ENCODE data around the gene SYT5. TPM values are rescaled to one million over a fixed set of nuclear protein-coding genes. Genes with fewer than 3 reads are reported as not detected.
"Not testable (repeated sequence)": the region's sequence is repeated elsewhere in the genome, so short reads cannot be mapped to it uniquely, and the experiment has no call there.

The SYT5 gene
- total and polyA plus RNA-seq, 7 experiments from 2014 or later, result 1.7 to 2.6 TPM; not detected in 5

DNA sequence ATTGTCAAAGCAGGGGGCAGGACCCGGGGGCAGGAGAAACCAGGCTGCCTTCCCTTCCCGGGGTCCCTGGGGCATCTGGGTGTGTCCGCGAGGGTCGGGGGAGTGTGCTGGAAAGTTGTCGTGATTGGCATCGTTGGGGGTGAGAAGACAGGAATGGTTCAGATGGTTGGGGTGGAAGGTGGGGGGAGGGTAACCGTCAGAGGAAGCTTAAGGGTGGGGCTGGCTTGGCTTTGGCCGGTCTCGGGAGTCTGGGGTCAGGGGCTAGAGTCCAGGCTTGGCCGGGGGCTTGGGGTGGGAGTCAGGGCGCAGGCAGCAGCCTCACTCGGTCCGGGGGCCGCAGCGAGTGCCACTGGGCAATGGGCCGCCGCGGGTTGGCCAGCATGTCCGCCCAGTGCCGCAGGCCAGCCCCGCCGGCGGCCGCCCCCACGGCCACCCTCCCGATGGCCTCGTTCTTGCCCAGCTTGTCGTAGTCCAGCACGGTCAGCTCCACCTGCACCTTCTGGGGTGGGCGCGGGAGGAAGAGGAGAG lies 6.8 kb downstream of the SYT5 start:
- H3K4me3 ChIP-seq (ENCODE audit: low read length), result peak overlapping the region; percentile 33
- H3K9me3 ChIP-seq (ENCODE audit: control insufficient read depth in 2 of 3, low read length in 3 of 3), result no peaks in the 10 kb centered on the region
- H3K4me1 Mint-ChIP-seq, result peaks cover 5 to 27% (median 20%) of the 10 kb centered on the region in 7 donors
- H3K27ac ChIP-seq (ENCODE audit: low read depth, low read length), result no peak overlapping the region
- H3K27me3 Mint-ChIP-seq, result peaks cover 74 to 85% (median 80%) of the 10 kb centered on the region in 5 donors
- H3K27ac Mint-ChIP-seq, result no peak overlapping the region
- intact Hi-C loops (cut with micrococcal nuclease), result no loop called here
- peak overlapping the region; percentile 42 to 82 (median 63) for H3K4me3 Mint-ChIP-seq
- H3K4me1 ChIP-seq (ENCODE audit: control insufficient read depth in 2 of 2, insufficient read depth in 2 of 2, low read length in 2 of 2), result peaks cover 9 to 18% of the 10 kb centered on the region in 2 donors
- no peak for ATAC-seq
- CTCF ChIA-PET, result no interaction called here
- no peaks in the 10 kb centered on the region for H3K36me3 ChIP-seq (ENCODE audit: control insufficient read depth in 2 of 3, insufficient read depth in 3 of 3, low read length in 3 of 3)
- no peak for DNase-seq
- peaks cover 4 to 44% of the 10 kb centered on the region in 2 donors for H3K27me3 ChIP-seq (ENCODE audit: control insufficient read depth in 2 of 2, insufficient read depth in 2 of 2, low read length in 2 of 2)
- POLR2A ChIA-PET, result interaction anchor here (0.6 kb wide), 1 partner anchor 118 kb away, joined by 3 read pairs; no protein-coding TSS in a partner anchor
- H3K9me3 Mint-ChIP-seq, result peaks cover 0 to 12% (median 5%) of the 10 kb centered on the region in 11 donors
- H3K36me3 Mint-ChIP-seq, result peaks cover 0 to 4% (median 0%) of the 10 kb centered on the region in 5 donors

DNA sequence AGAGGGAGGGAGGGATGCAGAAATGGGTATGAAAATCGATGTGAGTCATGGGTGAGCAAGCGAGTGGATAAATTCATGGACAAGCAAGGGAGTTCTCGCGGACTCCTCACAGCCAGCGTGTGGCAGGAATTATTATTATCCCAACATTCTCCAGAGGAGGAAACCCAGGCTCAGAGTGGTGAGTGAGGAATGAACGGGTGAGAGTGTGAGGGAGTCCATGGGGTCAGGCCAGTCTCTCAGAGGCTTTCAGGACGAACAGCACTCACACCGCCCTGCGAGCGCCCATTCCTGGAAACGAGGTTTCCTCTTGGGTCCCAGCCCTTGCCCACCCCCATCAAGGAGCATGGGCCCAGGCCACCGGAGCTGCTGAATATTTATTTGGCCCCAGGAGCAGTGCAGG lies 7.3 kb downstream of the SYT5 start:
- DNase-seq (no peak), ATAC-seq (no peak)
- Histone ChIP-seq H3K4me1 (ENCODE audit: control insufficient read depth in 2 of 2, insufficient read depth in 2 of 2, low read length in 2 of 2) (peaks cover 9 to 17% of the 10 kb centered on the region in 2 donors), H3K36me3 (ENCODE audit: control insufficient read depth in 2 of 3, insufficient read depth in 3 of 3, low read length in 3 of 3) (no peaks in the 10 kb centered on the region), H3K27ac (ENCODE audit: low read depth, low read length) (no peak overlapping the region), H3K9me3 (ENCODE audit: control insufficient read depth in 2 of 3, low read length in 3 of 3) (no peaks in the 10 kb centered on the region), H3K27me3 (ENCODE audit: control insufficient read depth in 2 of 2, insufficient read depth in 2 of 2, low read length in 2 of 2) (peaks cover 2 to 46% of the 10 kb centered on the region in 2 donors), H3K4me3 (ENCODE audit: low read length) (no peak overlapping the region)
- Mint-ChIP-seq H3K4me3 (peak overlapping the region; percentile 25 to 82 (median 62)), H3K27me3 (peaks cover 74 to 83% (median 76%) of the 10 kb centered on the region in 5 donors), H3K9me3 (peaks cover 0 to 10% (median 5%) of the 10 kb centered on the region in 11 donors), H3K4me1 (peaks cover 5 to 26% (median 19%) of the 10 kb centered on the region in 7 donors), H3K27ac (peak overlapping the region in 1 of 9 donors; percentile 8), H3K36me3 (peaks cover 0 to 4% (median 0%) of the 10 kb centered on the region in 5 donors)
- intact Hi-C loops (cut with micrococcal nuclease), result no loop called here
- ChIA-PET CTCF (no interaction called here), POLR2A (no interaction called here)

DNA sequence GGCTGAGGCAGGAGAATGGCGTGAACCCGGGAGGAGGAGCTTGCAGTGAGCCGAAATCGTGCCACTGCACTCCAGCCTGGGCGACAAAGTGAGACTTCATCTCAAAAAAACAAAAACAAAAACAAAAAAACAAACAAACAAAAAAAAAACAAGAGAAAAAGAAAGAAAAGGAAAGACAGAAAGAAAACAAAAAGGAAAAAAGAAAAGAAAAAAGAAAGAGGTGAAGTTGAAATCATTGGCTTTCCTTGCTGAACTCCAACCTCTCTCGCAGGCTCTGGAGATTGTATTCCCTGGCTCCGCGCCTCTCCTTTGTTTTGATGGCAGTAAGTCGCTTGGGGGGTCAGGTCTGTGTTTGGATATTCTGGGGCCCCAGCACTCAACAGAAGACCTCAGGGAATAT lies 7.8 kb downstream of the SYT5 start:
- H3K9me3 Mint-ChIP-seq; H3K4me3 ChIP-seq (ENCODE audit: low read length); ATAC-seq; H3K36me3 Mint-ChIP-seq; POLR2A ChIA-PET; intact Hi-C loops (cut with micrococcal nuclease); DNase-seq; H3K36me3 ChIP-seq (ENCODE audit: control insufficient read depth in 2 of 3, insufficient read depth in 3 of 3, low read length in 3 of 3); H3K27ac ChIP-seq (ENCODE audit: low read depth, low read length); H3K9me3 ChIP-seq (ENCODE audit: control insufficient read depth in 2 of 3, low read length in 3 of 3); CTCF ChIA-PET: not testable (repeated sequence)
- H3K27me3 Mint-ChIP-seq, result peaks cover 73 to 84% (median 77%) of the 10 kb centered on the region in 5 donors
- peak overlapping the region in 8 of 10 donors; percentile 25 to 82 (median 64) for H3K4me3 Mint-ChIP-seq
- H3K27ac Mint-ChIP-seq, result peak overlapping the region in 1 of 9 donors; percentile 8
- H3K27me3 ChIP-seq (ENCODE audit: control insufficient read depth in 2 of 2, insufficient read depth in 2 of 2, low read length in 2 of 2), result peaks cover 0 to 47% of the 10 kb centered on the region in 2 donors
- H3K4me1 Mint-ChIP-seq, result peaks cover 5 to 26% (median 19%) of the 10 kb centered on the region in 7 donors
- peaks cover 9 to 18% of the 10 kb centered on the region in 2 donors for H3K4me1 ChIP-seq (ENCODE audit: control insufficient read depth in 2 of 2, insufficient read depth in 2 of 2, low read length in 2 of 2)

DNA sequence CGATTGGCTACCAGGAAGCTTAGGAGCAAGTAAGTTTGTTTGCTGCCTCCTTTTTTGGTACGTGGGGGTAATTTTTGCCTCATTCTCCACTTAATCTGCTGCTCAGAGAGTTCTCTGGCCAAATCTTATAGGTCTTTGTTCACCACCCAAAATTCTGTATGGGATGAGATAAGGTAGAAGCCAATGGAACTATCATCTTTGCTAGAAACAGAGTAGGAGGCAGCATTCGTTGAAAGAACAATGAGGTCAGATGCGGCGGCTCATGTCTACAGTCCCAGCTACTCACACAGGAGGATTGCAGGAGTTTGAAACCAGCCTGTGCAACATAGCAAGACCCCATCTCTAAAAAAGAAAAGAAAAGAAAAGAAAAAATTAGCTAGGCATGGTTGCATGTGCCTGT lies 8.6 kb downstream of the SYT5 start:
- intact Hi-C loops (cut with micrococcal nuclease), result no loop called here
- no peak for DNase-seq
- Mint-ChIP-seq H3K27ac (peak overlapping the region in 1 of 9 donors; percentile 41), H3K36me3 (peaks cover 0 to 3% (median 0%) of the 10 kb centered on the region in 5 donors), H3K9me3 (peaks cover 0 to 12% (median 6%) of the 10 kb centered on the region in 11 donors), H3K4me1 (peaks cover 14 to 34% (median 28%) of the 10 kb centered on the region in 7 donors), H3K27me3 (peaks cover 74 to 84% (median 78%) of the 10 kb centered on the region in 5 donors), H3K4me3 (peak overlapping the region in 6 of 10 donors; percentile 15 to 81 (median 33))
- Histone ChIP-seq H3K27ac (ENCODE audit: low read depth, low read length) (no peak overlapping the region), H3K27me3 (ENCODE audit: control insufficient read depth in 2 of 2, insufficient read depth in 2 of 2, low read length in 2 of 2) (peaks cover 4 to 49% of the 10 kb centered on the region in 2 donors), H3K36me3 (ENCODE audit: control insufficient read depth in 2 of 3, insufficient read depth in 3 of 3, low read length in 3 of 3) (no peaks in the 10 kb centered on the region), H3K4me1 (ENCODE audit: control insufficient read depth in 2 of 2, insufficient read depth in 2 of 2, low read length in 2 of 2) (peaks cover 9 to 24% of the 10 kb centered on the region in 2 donors), H3K9me3 (ENCODE audit: control insufficient read depth in 2 of 3, low read length in 3 of 3) (no peaks in the 10 kb centered on the region), H3K4me3 (ENCODE audit: low read length) (no peak overlapping the region)
- ATAC-seq, result no peak
- CTCF ChIA-PET, result no interaction called here
- POLR2A ChIA-PET, result no interaction called here

DNA sequence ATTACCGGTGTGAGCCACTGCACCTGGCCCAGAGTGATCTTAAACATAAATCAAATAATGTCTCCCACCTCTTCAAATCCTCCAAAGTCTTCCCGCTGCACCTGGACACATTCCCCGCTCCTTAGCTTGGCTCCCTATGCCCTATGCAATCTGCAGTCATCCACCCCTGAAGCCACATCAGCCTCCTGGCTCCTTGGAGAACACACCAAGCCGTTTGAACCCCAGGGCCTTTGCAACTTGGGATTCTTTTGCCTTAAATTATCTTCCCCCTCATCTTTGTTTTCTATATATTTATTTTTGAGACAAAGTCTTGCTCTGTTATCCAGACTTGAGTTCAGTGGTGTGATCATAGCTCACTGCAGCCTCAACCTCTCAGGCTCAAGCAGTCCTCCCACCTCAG lies 11.0 kb downstream of the SYT5 start:
- H3K9me3 ChIP-seq (ENCODE audit: control insufficient read depth in 2 of 3, low read length in 3 of 3), result no peaks in the 10 kb centered on the region
- peaks cover 17 to 32% (median 24%) of the 10 kb centered on the region in 7 donors for H3K4me1 Mint-ChIP-seq

DNA sequence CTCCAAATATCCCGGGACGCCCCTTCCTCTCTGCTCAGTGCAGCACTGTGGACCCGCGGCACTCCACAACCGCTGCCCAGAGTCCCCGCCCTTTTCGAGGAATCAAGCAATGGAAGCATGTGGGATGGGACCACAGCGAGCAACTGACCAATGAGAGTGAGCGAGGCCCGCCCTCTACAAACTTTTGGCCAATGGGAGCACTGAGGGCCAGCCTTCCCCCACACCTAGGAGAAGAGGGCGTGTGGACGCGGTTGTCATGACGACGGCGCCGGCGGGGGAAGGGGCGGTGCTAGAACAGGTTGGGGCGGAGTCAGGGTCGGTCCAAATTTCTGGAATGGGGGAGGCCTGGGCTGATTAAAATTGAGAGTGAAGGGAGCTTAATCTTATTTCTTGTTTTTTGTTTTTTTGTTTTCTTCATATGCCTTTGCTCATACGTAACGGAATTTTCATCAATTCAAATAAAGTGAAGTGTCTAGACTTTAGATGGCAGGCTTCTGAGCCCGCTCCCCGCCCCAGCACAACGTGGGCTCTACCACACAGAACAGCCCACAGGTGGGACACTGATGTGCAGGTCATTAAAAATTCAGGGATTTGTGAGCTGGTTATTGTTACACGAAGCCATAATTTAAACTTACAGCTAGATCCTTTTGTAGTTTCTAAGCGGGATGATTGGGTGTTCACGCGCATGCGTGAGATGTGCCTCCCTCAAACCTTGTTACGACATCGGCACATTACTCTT lies 13.4 kb downstream of the SYT5 start, which contains the start of gene DNAAF3:
Gene DNAAF3 (minus strand): TSS at position 84 of the 739 bp plus-strand sequence. CDS start 200 bp downstream, outside the sequence.
- Histone ChIP-seq H3K27ac (ENCODE audit: low read depth, low read length) (no peak within 1 kb of the TSS), H3K9me3 (ENCODE audit: control insufficient read depth in 2 of 3, low read length in 3 of 3) (no peaks in the 10 kb centered on the region), H3K4me3 (ENCODE audit: low read length) (no peak within 1 kb of the TSS), H3K4me1 (ENCODE audit: control insufficient read depth in 2 of 2, insufficient read depth in 2 of 2, low read length in 2 of 2) (peaks cover 0 to 7% of the 10 kb centered on the region in 2 donors), H3K36me3 (ENCODE audit: control insufficient read depth in 2 of 3, insufficient read depth in 3 of 3, low read length in 3 of 3) (no peaks in the 10 kb centered on the region), H3K27me3 (ENCODE audit: control insufficient read depth in 2 of 2, insufficient read depth in 2 of 2, low read length in 2 of 2) (peaks cover 4 to 26% of the 10 kb centered on the region in 2 donors)
- CTCF ChIA-PET, result interaction anchor here (0.6 kb wide), 3 partner anchors 9 to 501 kb away, joined by 3 to 4 read pairs (median 3); no protein-coding TSS in a partner anchor
- H3K36me3 Mint-ChIP-seq, result peaks cover 0 to 5% (median 3%) of the 10 kb centered on the region in 5 donors
- POLR2A ChIA-PET, result no interaction called here
- ATAC-seq, result peak; percentile 92
- peak in 8 of 9 donors; percentile 37 to 82 (median 60) for DNase-seq
- H3K27me3 Mint-ChIP-seq, result peaks cover 61 to 70% (median 66%) of the 10 kb centered on the region in 5 donors
- H3K27ac Mint-ChIP-seq, result peak within 1 kb of the TSS in 6 of 9 donors; percentile 32 to 88 (median 70)
- H3K9me3 Mint-ChIP-seq, result peaks cover 0 to 12% (median 5%) of the 10 kb centered on the region in 11 donors
- H3K4me1 Mint-ChIP-seq, result peaks cover 10 to 17% (median 13%) of the 10 kb centered on the region in 7 donors
- intact Hi-C loops (cut with micrococcal nuclease), result loop anchor here in 1 of 2 donors (10.0 kb wide), 2 partner anchors 278 to 458 kb away; partner anchors contain the start of genes SHISA7 and ZNF784
- H3K4me3 Mint-ChIP-seq, result peak within 1 kb of the TSS; percentile 41 to 89 (median 70)

More for the DNA sequence above, 11.0 kb downstream of the SYT5 start:
- H3K36me3 ChIP-seq (ENCODE audit: control insufficient read depth in 2 of 3, insufficient read depth in 3 of 3, low read length in 3 of 3), result no peaks in the 10 kb centered on the region
- Mint-ChIP-seq H3K36me3 (peaks cover 0 to 5% (median 3%) of the 10 kb centered on the region in 5 donors), H3K9me3 (peaks cover 0 to 12% (median 6%) of the 10 kb centered on the region in 11 donors), H3K27ac (no peak overlapping the region), H3K4me3 (peak overlapping the region in 2 of 10 donors; percentile 1 to 37), H3K27me3 (peaks cover 71 to 81% (median 76%) of the 10 kb centered on the region in 5 donors)
- H3K27me3 ChIP-seq (ENCODE audit: control insufficient read depth in 2 of 2, insufficient read depth in 2 of 2, low read length in 2 of 2), result peaks cover 4 to 34% of the 10 kb centered on the region in 2 donors
- intact Hi-C loops (cut with micrococcal nuclease), result loop anchor here in 1 of 2 donors (10.0 kb wide), 2 partner anchors 276 to 456 kb away; partner anchors contain the start of genes SHISA7 and ZNF784
- H3K4me3 ChIP-seq (ENCODE audit: low read length), result no peak overlapping the region
- ATAC-seq, result no peak
- POLR2A ChIA-PET, result interaction anchor here (2.0 kb wide), 1 partner anchor 9 kb away, joined by 5 read pairs; no protein-coding TSS in a partner anchor
- H3K4me1 ChIP-seq (ENCODE audit: control insufficient read depth in 2 of 2, insufficient read depth in 2 of 2, low read length in 2 of 2), result peaks cover 7 to 16% of the 10 kb centered on the region in 2 donors
- no peak overlapping the region for H3K27ac ChIP-seq (ENCODE audit: low read depth, low read length)
- CTCF ChIA-PET, result no interaction called here
- DNase-seq, result no peak
